COLO668 (cell line): ENCODE measurements around the gene TMEM170A.

ENCODE experiments used
- DNase-seq: peaks from one replicate; lab custom pipeline; 2025; ENCODE audit not compliant: unreplicated experiment; lab: John Stamatoyannopoulos, UW

The TMEM170A gene

GRCh38 chr16:75406943-75407342 lies 57.5 kb downstream of the TMEM170A start:
- no peak for DNase-seq

GRCh38 chr16:75402821-75403475 lies 61.5 kb downstream of the TMEM170A start:
- DNase-seq, result no peak

DNA sequence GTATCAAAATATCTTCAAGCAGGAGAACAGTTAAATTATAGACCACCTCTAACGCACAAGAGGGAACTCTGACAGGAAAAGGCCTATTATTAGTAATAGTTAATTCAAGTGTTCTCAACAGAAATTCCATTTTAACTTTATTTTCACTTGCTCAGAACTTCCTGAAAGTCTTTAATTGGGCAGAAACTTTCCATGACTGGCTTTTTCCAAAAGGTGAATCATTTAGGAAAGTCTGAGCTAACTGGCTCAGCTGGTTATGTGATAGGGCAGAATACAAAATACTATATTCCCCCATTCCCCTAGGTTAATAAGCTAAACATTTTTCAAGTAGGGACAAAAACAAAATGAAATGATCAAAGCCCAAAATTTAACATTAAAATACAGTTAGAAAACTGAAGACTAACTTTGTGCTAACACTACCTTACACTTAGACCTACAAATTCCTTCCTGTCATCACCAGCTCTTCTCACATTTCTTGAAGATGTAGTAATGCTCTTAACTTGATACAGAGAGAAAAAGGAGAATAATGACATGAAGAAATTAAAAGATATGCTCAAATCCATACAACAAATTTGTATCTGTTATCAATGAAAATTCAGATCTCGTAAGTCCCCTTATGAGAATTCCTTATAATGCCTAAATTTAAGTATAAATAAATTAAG lies 62.2 kb downstream of the TMEM170A start:
- no peak for DNase-seq

DNA sequence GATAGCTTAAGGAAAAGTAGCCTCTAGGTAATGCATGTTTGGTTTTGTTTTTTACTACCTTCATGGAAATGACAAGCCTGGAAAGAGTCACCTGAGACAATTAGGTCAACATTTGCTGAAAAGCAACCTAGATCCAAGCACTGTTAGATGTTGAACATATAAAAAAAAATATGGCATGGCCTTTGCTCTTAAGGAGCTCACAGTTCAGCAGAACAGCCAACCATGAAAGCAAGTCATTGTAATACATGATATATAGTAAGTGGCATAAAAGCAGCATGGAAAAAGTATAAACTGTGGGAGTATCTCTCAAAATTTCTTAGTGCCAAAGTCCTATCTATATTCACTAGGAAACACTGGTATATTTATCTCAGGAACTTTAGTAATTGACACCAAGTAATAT lies 62.8 kb downstream of the TMEM170A start:
- no peak for DNase-seq

- no peak for DNase-seq
These were observed 66.2 kb downstream of the TMEM170A start for GRCh38 chr16:75398333-75398732.

DNA sequence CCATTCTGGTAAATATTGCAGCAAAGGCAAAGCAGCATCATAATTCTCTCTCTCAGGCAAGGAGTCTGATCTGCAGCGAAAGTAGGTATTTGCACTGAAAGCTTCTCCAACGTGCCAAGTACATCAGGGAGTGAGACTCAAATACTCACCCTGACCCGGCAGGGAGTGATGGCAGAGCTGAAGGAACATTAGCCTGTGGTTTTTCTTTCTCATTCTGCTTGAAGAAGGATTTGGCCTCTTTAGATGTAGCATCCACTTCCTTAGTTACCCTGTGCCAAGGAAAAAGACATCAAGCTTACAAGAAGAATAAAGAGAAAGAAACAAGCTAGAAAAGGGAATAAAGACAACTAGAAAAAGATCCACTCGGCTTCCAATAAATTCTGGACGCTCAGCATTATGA lies 69.5 kb downstream of the TMEM170A start:
- no peak for DNase-seq
